ENCODE results near the gene RPS19BP1. TPM values are rescaled to one million over a fixed set of nuclear protein-coding genes. Genes with fewer than 3 reads are reported as not detected.
A peak's percentile ranks its signal among the peaks of the same experiment; 100 is the strongest.
"Not testable (repeated sequence)": the region's sequence is repeated elsewhere in the genome, so short reads cannot be mapped to it uniquely, and the experiment has no call there.

The RPS19BP1 gene
- total RNA-seq, 1 experiment from 2014 or later, result 177 TPM

- Histone ChIP-seq H3K4me1 (replicated peaks) (peaks cover 35% of the 10 kb centered on the region), H3K9me3 (replicated peaks) (no peaks in the 10 kb centered on the region), H3K27ac (peak overlapping the region; percentile 99), H3K27me3 (replicated peaks) (no peaks in the 10 kb centered on the region), H3K4me3 (peak overlapping the region; percentile 96), H3K36me3 (peaks cover 81% of the 10 kb centered on the region)
- peak in 1 of 2 experiments; percentile 99 for DNase-seq (ENCODE audit: low read depth in 1 of 2, low spot score in 2 of 2)
Observed at GRCh38 chr22:39519681-39520225, 12.8 kb downstream of the RPS19BP1 start.

DNA sequence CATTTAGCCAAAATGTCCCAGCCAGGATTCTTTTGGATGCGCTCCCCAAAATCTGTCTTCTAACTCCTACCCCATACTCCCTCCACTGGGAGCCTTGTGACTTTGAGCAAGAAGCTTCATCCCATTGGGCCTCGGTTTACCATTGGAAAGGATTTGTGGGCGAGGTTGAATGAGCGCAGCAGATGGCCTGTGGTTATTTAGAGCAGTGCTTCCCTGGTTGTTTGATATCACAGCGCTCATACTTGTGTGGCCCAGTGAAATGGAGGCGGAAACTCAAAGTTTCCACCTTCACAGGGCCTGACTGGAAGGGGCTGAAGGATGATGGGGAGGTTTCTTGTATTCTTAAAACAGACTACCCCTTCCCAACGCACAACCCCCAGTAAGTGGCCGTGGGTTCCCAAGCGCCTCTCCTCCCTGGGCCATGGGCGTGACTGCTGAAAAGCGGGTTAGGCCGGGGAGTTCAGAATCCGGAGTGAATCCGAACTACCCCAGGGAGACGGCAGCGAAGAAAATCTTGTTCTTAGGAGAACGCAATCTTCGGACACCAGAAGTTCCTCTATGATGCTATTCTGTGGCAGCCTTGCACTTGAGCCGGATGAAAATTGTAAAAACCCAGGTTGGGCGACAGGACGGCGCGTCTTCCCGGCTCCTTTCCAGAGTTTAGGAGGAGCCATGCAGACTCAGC lies 13.4 kb downstream of the RPS19BP1 start:
- H3K36me3 ChIP-seq, result peaks cover 81% of the 10 kb centered on the region
- H3K27ac ChIP-seq, result peak overlapping the region; percentile 99
- peaks cover 35% of the 10 kb centered on the region for H3K4me1 ChIP-seq (replicated peaks)
- no peaks in the 10 kb centered on the region for H3K27me3 ChIP-seq (replicated peaks)
- peak overlapping the region; percentile 96 for H3K4me3 ChIP-seq
- H3K9me3 ChIP-seq (replicated peaks), result no peaks in the 10 kb centered on the region
- DNase-seq (ENCODE audit: low read depth in 1 of 2, low spot score in 2 of 2), result no peak

DNA sequence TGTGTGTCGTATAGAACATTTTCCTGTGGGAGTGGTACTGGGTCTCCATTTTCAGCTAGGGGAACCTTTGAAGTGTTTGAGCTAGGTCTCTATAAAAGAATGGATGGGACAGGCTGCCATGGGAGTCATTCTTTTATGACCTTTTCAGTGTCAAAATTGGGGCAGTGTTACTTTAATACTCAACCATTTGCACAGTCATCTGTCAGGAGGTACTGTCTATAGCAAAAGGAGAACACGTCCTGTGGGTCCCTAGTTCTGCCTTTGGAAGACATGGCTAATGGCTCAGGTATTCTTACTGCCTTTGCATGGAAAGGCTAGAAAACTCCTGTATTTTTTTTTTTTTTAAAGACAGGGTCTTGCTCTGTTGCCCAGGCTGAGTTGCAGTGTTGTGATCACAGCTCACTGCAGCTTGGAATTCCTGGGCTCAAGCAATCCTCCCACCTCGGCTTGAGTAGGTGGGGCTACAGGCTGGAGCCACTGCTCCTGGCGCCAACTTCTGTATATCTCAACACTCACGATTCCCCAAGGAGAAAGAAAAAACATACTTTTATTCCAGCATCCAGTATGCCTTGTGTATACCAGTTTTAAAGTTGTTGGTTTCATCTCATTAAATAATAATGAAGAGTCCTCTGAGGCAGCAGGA lies 14.3 kb downstream of the RPS19BP1 start:
- Histone ChIP-seq H3K36me3 (peaks cover 81% of the 10 kb centered on the region), H3K27ac (no peak overlapping the region), H3K4me3 (no peak overlapping the region), H3K27me3 (replicated peaks) (no peaks in the 10 kb centered on the region), H3K4me1 (replicated peaks) (peaks cover 31% of the 10 kb centered on the region), H3K9me3 (replicated peaks) (no peaks in the 10 kb centered on the region)
- peak in 1 of 2 experiments; percentile 17 for DNase-seq (ENCODE audit: low read depth in 1 of 2, low spot score in 2 of 2)

GRCh38 chr22:39517470-39517869 lies 15.1 kb downstream of the RPS19BP1 start:
- Histone ChIP-seq H3K27me3 (replicated peaks) (no peaks in the 10 kb centered on the region), H3K36me3 (peaks cover 79% of the 10 kb centered on the region), H3K4me1 (replicated peaks) (peaks cover 23% of the 10 kb centered on the region), H3K27ac (no peak overlapping the region), H3K9me3 (replicated peaks) (no peaks in the 10 kb centered on the region), H3K4me3 (no peak overlapping the region)
- no peak for DNase-seq (ENCODE audit: low read depth in 1 of 2, low spot score in 2 of 2)

- no peaks in the 10 kb centered on the region for H3K9me3 ChIP-seq (replicated peaks)
Observed at GRCh38 chr22:39515266-39516050, 17.1 kb downstream of the RPS19BP1 start.

DNA sequence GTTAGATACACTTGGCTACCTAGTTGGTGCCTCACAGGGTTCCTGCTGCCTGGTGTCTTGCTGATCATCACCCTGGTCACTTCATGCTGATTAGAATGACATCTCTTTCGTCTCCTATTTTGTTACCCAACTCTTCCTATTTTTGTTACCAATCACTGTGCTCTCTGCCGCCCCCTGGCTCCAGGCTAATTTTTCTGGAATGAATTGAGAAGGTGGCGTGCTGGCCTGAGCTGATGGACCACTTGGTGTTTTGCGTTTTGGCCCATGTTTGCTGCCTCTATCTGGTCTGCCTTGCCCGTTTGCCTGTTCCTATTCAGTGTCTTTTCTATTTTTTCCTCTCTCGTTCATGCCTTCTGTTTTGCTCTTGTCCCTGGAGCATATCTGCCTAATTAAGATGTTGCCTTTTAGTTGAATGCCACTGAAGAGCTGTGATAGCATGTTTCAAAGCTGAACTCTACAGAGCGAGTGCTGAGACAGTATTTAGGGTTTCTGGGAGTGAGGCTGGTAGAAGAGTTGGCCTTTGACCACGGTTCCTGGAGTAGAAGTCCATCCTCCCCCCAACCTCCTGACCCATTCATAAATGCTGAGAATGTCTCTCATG lies 18.1 kb downstream of the RPS19BP1 start:
- no peaks in the 10 kb centered on the region for H3K27me3 ChIP-seq (replicated peaks)
- H3K4me1 ChIP-seq (replicated peaks), result peaks cover 19% of the 10 kb centered on the region
- DNase-seq (ENCODE audit: low read depth in 1 of 2, low spot score in 2 of 2), result peak; percentile 40 to 59
- H3K4me3 ChIP-seq, result no peak overlapping the region
- peaks cover 81% of the 10 kb centered on the region for H3K36me3 ChIP-seq
- no peaks in the 10 kb centered on the region for H3K9me3 ChIP-seq (replicated peaks)
- H3K27ac ChIP-seq, result no peak overlapping the region

More at GRCh38 chr22:39515266-39516050, 17.1 kb downstream of the RPS19BP1 start:
- no peak for DNase-seq (ENCODE audit: low read depth in 1 of 2, low spot score in 2 of 2)
- H3K36me3 ChIP-seq, result peaks cover 76% of the 10 kb centered on the region
- H3K4me3 ChIP-seq, result no peak overlapping the region
- no peaks in the 10 kb centered on the region for H3K27me3 ChIP-seq (replicated peaks)
- H3K27ac ChIP-seq, result no peak overlapping the region
- peaks cover 22% of the 10 kb centered on the region for H3K4me1 ChIP-seq (replicated peaks)

- Histone ChIP-seq H3K36me3 (peaks cover 87% of the 10 kb centered on the region), H3K27ac (no peak overlapping the region), H3K4me1 (replicated peaks) (peaks cover 12% of the 10 kb centered on the region), H3K27me3 (replicated peaks) (no peaks in the 10 kb centered on the region), H3K4me3 (no peak overlapping the region), H3K9me3 (replicated peaks) (no peaks in the 10 kb centered on the region)
- DNase-seq (ENCODE audit: low read depth in 1 of 2, low spot score in 2 of 2), result no peak
Observed at GRCh38 chr22:39513791-39514190, 18.8 kb downstream of the RPS19BP1 start.

DNA sequence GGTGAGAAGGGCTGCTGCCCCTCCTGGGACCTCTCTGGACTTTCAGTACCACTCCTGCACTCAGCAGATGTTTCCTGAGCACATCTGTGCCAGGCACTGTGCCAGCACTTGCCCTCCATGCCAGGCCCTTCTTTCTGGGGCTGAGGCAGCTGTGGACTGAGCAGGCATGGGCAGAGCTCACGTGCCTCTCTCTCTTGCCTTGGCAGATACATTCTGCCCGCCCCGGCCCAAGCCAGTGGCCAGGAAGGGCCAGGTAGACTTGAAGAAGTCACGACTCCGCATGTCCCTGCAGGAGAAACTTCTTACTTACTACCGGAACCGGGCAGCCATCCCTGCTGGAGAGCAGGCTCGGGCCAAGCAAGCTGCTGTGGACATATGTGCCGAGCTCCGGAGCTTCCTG lies 20.5 kb downstream of the RPS19BP1 start:
- Histone ChIP-seq H3K4me1 (replicated peaks) (no peaks in the 10 kb centered on the region), H3K36me3 (peaks cover 91% of the 10 kb centered on the region), H3K27ac (no peak overlapping the region), H3K27me3 (replicated peaks) (no peaks in the 10 kb centered on the region), H3K4me3 (no peak overlapping the region), H3K9me3 (replicated peaks) (no peaks in the 10 kb centered on the region)
- DNase-seq (ENCODE audit: low read depth in 1 of 2, low spot score in 2 of 2), result no peak

DNA sequence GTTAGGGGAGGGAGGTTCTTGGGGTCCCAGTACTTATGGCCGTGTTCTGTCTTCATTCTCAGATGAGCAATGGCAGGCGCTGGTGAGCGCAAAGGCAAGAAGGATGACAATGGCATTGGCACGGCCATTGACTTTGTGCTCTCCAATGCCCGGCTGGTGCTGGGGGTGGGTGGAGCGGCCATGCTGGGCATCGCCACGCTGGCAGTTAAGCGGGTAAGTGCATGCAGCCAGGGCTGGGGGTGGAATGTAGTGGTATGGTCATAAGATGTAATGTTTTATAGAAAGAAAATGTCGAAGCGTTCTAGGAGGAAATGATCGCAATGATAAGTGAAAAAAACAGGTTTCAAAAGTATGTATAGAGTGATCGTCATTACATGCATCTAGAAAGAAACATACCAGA lies 21.3 kb downstream of the RPS19BP1 start:
- no peaks in the 10 kb centered on the region for H3K4me1 ChIP-seq (replicated peaks)
- no peaks in the 10 kb centered on the region for H3K9me3 ChIP-seq (replicated peaks)
- no peak overlapping the region for H3K27ac ChIP-seq
- H3K36me3 ChIP-seq, result peaks cover 92% of the 10 kb centered on the region
- no peaks in the 10 kb centered on the region for H3K27me3 ChIP-seq (replicated peaks)
- no peak overlapping the region for H3K4me3 ChIP-seq
- no peak for DNase-seq (ENCODE audit: low read depth in 1 of 2, low spot score in 2 of 2)

DNA sequence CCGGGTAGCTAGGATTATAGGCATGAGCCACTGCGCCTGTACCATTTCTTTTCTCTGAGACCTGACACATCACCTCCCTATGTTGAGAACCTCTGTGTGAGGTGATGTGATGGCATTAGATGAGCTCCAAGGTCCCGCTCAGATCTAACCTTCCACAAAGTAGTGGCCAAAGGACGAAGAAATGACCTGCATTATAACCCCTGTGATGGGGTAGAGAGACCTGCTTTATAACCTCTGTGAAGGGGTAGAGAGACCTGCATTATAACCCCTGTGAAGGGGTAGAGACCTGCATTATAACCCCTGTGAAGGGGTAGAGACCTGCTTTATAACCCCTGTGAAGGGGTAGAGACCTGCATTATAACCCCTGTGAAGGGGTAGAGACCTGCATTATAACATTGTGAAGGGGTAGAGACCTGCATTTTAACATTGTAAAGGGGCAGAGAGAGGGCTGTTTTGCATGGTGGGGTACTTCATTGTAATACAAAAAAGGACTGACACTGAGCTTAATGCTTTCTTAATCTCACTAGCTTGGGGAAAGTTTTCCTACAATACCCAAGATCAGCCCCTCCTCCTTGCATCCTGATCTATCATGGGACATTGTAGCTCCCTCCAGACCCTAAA lies 21.9 kb downstream of the RPS19BP1 start:
- Histone ChIP-seq H3K4me3 (no peak overlapping the region), H3K27ac (no peak overlapping the region), H3K27me3 (replicated peaks) (no peaks in the 10 kb centered on the region), H3K9me3 (replicated peaks) (no peaks in the 10 kb centered on the region), H3K4me1 (replicated peaks) (no peaks in the 10 kb centered on the region), H3K36me3 (peaks cover 93% of the 10 kb centered on the region)
- DNase-seq (ENCODE audit: low read depth in 1 of 2, low spot score in 2 of 2), result no peak

DNA sequence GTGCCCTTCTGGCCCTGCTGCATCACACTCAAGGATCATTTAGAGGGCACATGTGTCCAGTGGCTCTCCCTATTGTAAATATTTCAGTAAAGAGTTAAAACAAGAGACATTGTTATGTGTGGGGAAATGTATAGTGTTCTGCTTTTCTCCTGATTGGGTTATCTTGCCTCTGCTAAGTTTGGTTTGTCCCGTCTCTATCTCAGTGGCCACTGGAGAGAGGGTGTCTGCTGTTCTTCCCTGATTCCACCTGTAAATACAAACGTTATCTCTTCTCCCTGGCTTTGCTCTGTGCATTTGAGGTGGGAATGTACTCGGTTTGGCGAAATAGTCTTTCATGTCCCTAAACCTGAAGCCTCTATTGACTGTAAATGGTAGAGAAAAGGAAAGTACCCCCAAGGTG lies 24.2 kb downstream of the RPS19BP1 start:
- peaks cover 4% of the 10 kb centered on the region for H3K4me1 ChIP-seq (replicated peaks)
- H3K27me3 ChIP-seq (replicated peaks), result no peaks in the 10 kb centered on the region
- peaks cover 91% of the 10 kb centered on the region for H3K36me3 ChIP-seq
- DNase-seq (ENCODE audit: low read depth in 1 of 2, low spot score in 2 of 2), result no peak
- no peak overlapping the region for H3K27ac ChIP-seq
- no peaks in the 10 kb centered on the region for H3K9me3 ChIP-seq (replicated peaks)
- no peak overlapping the region for H3K4me3 ChIP-seq

- not testable (repeated sequence) for H3K27me3 ChIP-seq (replicated peaks); H3K9me3 ChIP-seq (replicated peaks); H3K4me3 ChIP-seq; H3K4me1 ChIP-seq (replicated peaks); H3K27ac ChIP-seq; DNase-seq (ENCODE audit: low read depth in 1 of 2, low spot score in 2 of 2)
- H3K36me3 ChIP-seq, result peaks cover 86% of the 10 kb centered on the region
Observed at GRCh38 chr22:39507021-39507420, 25.5 kb downstream of the RPS19BP1 start.

DNA sequence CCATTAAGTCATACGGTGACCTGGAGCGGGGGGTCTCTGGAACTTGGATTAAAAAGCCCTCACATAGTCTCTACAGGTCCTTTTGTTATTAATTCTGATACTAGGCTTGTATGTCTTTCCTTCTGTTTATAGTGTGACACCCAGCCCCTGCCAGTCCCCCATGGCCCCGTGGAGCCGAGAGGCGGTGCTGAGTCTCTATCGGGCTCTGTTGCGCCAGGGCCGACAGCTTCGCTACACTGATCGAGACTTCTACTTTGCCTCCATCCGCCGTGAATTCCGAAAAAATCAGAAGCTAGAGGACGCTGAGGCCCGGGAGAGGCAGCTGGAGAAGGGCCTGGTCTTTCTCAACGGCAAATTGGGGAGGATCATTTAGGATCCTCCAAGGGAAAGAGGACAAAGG lies 28.5 kb downstream of the RPS19BP1 start:
- no peak for DNase-seq (ENCODE audit: low read depth in 1 of 2, low spot score in 2 of 2)
- Histone ChIP-seq H3K27me3 (replicated peaks) (no peaks in the 10 kb centered on the region), H3K27ac (no peak overlapping the region), H3K4me3 (no peak overlapping the region), H3K36me3 (peaks cover 59% of the 10 kb centered on the region), H3K4me1 (replicated peaks) (peaks cover 14% of the 10 kb centered on the region), H3K9me3 (replicated peaks) (no peaks in the 10 kb centered on the region)
